Loucy (cell line): ENCODE data around the gene POC1A.
"Not testable (repeated sequence)": the region's sequence is repeated elsewhere in the genome, so short reads cannot be mapped to it uniquely, and the experiment has no call there.

Experiments
- H2AFZ ChIP-seq: fragments of 200-600 bp; sonication (generic); 2 replicates; pipeline ENCODE4 v1.6.0; 2016; ENCODE audit warnings: antibody characterized with exemption, mild to moderate bottlenecking, low read length, moderate library complexity
- H3F3A ChIP-seq: fragments of 200-600 bp; 2 replicates; pipeline ENCODE4 v1.6.0; 2016; ENCODE audit warnings: antibody characterized with exemption, low read depth, mild to moderate bottlenecking
- H3K27me3 ChIP-seq: fragments of 200-600 bp; sonication (generic); 2 replicates; pipeline ENCODE4 v1.6.1; 2014; ENCODE audit warnings: low read length, mild to moderate bottlenecking; ENCODE audit not compliant: insufficient read depth, poor library complexity, severe bottlenecking
- H3K36me3 ChIP-seq: fragments of 200-600 bp; sonication (generic); 2 replicates; pipeline ENCODE4 v1.6.1; 2016; ENCODE audit warnings: low read length; ENCODE audit not compliant: insufficient read depth
- H3K4me1 ChIP-seq: fragments of 200-600 bp; sonication (generic); 2 replicates; pipeline ENCODE4 v1.5.1; 2014; ENCODE audit warnings: low read length, mild to moderate bottlenecking; ENCODE audit not compliant: insufficient read depth, poor library complexity, severe bottlenecking
- H3K4me2 ChIP-seq: fragments of 200-600 bp; sonication (generic); 2 replicates; pipeline ENCODE4 v1.6.0; 2014; ENCODE audit warnings: antibody characterized with exemption, low read length, low read depth, mild to moderate bottlenecking; ENCODE audit not compliant: poor library complexity, severe bottlenecking
- H3K4me3 ChIP-seq: fragments of 200-600 bp; sonication (generic); 2 replicates; pipeline ENCODE4 v1.5.1; 2014; ENCODE audit warnings: low read length, mild to moderate bottlenecking, mixed read lengths; ENCODE audit not compliant: poor library complexity, severe bottlenecking
- H3K79me2 ChIP-seq: fragments of 200-600 bp; sonication (generic); 2 replicates; pipeline ENCODE4 v1.6.1; 2014; ENCODE audit warnings: low read length; ENCODE audit not compliant: insufficient read depth
- H3K9ac ChIP-seq: fragments of 200-600 bp; sonication (generic); 2 replicates; pipeline ENCODE4 v1.6.0; 2014; ENCODE audit warnings: mild to moderate bottlenecking, low read depth, low read length, moderate library complexity; ENCODE audit not compliant: poor library complexity, severe bottlenecking
- H3K9me2 ChIP-seq: fragments of 200-600 bp; sonication (generic); replicated peaks from 2 replicates; pipeline ENCODE4 v1.6.1; 2016; ENCODE audit warnings: low read depth, low read length, mixed read lengths
- H3K9me3 ChIP-seq: fragments of 200-600 bp; sonication (generic); 2 replicates; pipeline ENCODE4 v1.6.1; 2014; ENCODE audit warnings: mild to moderate bottlenecking, antibody characterized with exemption, low read length, low read depth; ENCODE audit not compliant: insufficient read depth
- H4K20me1 ChIP-seq: fragments of 200-600 bp; sonication (generic); 2 replicates; pipeline ENCODE4 v1.6.0; 2014; ENCODE audit warnings: antibody characterized with exemption, low read length, mild to moderate bottlenecking; ENCODE audit not compliant: insufficient read depth, poor library complexity, severe bottlenecking
- CTCF ChIP-seq: fragments of 200-600 bp; sonication (generic); conservative IDR thresholded peaks from 2 replicates; pipeline ENCODE4 v1.5.1; 2014; ENCODE audit warnings: mild to moderate bottlenecking, antibody characterized with exemption, low read length
- EZH2phosphoT487 ChIP-seq: fragments of 200-600 bp; IDR thresholded peaks from 2 replicates; pipeline ENCODE4 v1.6.1; 2018; ENCODE audit warnings: antibody characterized with exemption, mild to moderate bottlenecking, moderate library complexity, borderline replicate concordance

POC1A gene

GRCh38 chr3:52153389-52154096 is 680 bp downstream of the POC1A start:
- no peaks in the 10 kb centered on the region for H3K9me3 ChIP-seq
- H4K20me1 ChIP-seq, result peaks cover 4% of the 10 kb centered on the region
- H3K79me2 ChIP-seq, result peaks cover 39% of the 10 kb centered on the region
- H3K4me3 ChIP-seq, result peak overlapping the region; percentile 89
- no peaks in the 10 kb centered on the region for H3K9me2 ChIP-seq
- H3K36me3 ChIP-seq, result peaks cover 17% of the 10 kb centered on the region; the same call in 1 of the 2 replicates
- peak overlapping the region; percentile 96 for H3K9ac ChIP-seq
- peaks cover 22% of the 10 kb centered on the region for H3K4me1 ChIP-seq
- no peaks in the 10 kb centered on the region for H3F3A ChIP-seq
- peak overlapping the region; percentile 91 for H3K4me2 ChIP-seq
- TF ChIP-seq CTCF, result peak; percentile 29
- no peak for TF ChIP-seq EZH2phosphoT487
- no peaks in the 10 kb centered on the region for H3K27me3 ChIP-seq
- peak overlapping the region; percentile 99 for H2AFZ ChIP-seq

- not testable (repeated sequence) for H3K9me3 ChIP-seq, H3F3A ChIP-seq, H3K27me3 ChIP-seq, H3K9me2 ChIP-seq, H2AFZ ChIP-seq, H3K4me3 ChIP-seq, H4K20me1 ChIP-seq, H3K4me2 ChIP-seq, H3K9ac ChIP-seq
- Histone ChIP-seq H3K79me2 (peaks cover 39% of the 10 kb centered on the region), H3K36me3 (peaks cover 27% of the 10 kb centered on the region; the same call in 1 of the 2 replicates), H3K4me1 (peaks cover 22% of the 10 kb centered on the region)
Observed at GRCh38 chr3:52151991-52152390, 2.2 kb downstream of the POC1A start.

GRCh38 chr3:52150860-52151259 is 3.4 kb downstream of the POC1A start:
- Histone ChIP-seq H3K36me3 (peaks cover 37% of the 10 kb centered on the region; the same call in 1 of the 2 replicates), H3K9ac (peak overlapping the region; percentile 49), H3F3A (no peaks in the 10 kb centered on the region), H4K20me1 (peaks cover 4% of the 10 kb centered on the region), H3K4me2 (peak overlapping the region; percentile 28), H3K4me1 (peaks cover 22% of the 10 kb centered on the region), H3K27me3 (no peaks in the 10 kb centered on the region), H3K9me3 (no peaks in the 10 kb centered on the region), H3K9me2 (no peaks in the 10 kb centered on the region), H3K79me2 (peaks cover 39% of the 10 kb centered on the region), H2AFZ (no peak overlapping the region), H3K4me3 (no peak overlapping the region)
- TF ChIP-seq CTCF (no peak), EZH2phosphoT487 (no peak)

GRCh38 chr3:52150357-52150756 is 3.9 kb downstream of the POC1A start:
- H3K4me1 ChIP-seq, result peaks cover 22% of the 10 kb centered on the region
- H3F3A ChIP-seq, result no peaks in the 10 kb centered on the region
- H3K36me3 ChIP-seq, result peaks cover 42% of the 10 kb centered on the region; the same call in 1 of the 2 replicates
- H3K27me3 ChIP-seq, result no peaks in the 10 kb centered on the region
- no peaks in the 10 kb centered on the region for H3K9me3 ChIP-seq
- no peaks in the 10 kb centered on the region for H3K9me2 ChIP-seq
- no peak overlapping the region for H2AFZ ChIP-seq
- H4K20me1 ChIP-seq, result peaks cover 4% of the 10 kb centered on the region
- H3K9ac ChIP-seq, result peak overlapping the region; percentile 49
- TF ChIP-seq EZH2phosphoT487 (no peak), CTCF (no peak)
- no peak overlapping the region for H3K4me3 ChIP-seq
- H3K4me2 ChIP-seq, result peak overlapping the region; percentile 28
- H3K79me2 ChIP-seq, result peaks cover 39% of the 10 kb centered on the region
